ENCODE measurements around the gene TOMM34. TPM values are rescaled to one million over a fixed set of nuclear protein-coding genes. Genes with fewer than 3 reads are reported as not detected.

The TOMM34 gene
- total RNA-seq, 1 experiment from 2014 or later = 30.6 TPM

GRCh38 chr20:44918761-44919160 lies 41.4 kb downstream of the TOMM34 start:
- H3K27ac ChIP-seq (ENCODE audit: low read length) = no peak overlapping the region
- POLR2A ChIA-PET = no interaction called here
- no TSS peak for BruUV-seq (replicated peaks)
- no peaks in the 10 kb centered on the region for H3K4me1 ChIP-seq (ENCODE audit: control insufficient read depth, insufficient read depth, low read length)
- ATAC-seq = no peak
- CTCF ChIA-PET = no interaction called here
- no peaks in the 10 kb centered on the region for H3K27me3 ChIP-seq (ENCODE audit: control insufficient read depth, insufficient read depth, low read length)
- in situ Hi-C loops (cut with HindIII; ENCODE audit: low pct_unique_long_range_greater_than_20kb, low sequenced_read_pairs) = no loop called here
- no peak overlapping the region for H3K4me3 ChIP-seq (ENCODE audit: low read depth in 2 of 2, low read length in 2 of 2)
- no peak for TF ChIP-seq POLR2AphosphoS5 (IDR thresholded peaks at IDR 0.05; ENCODE audit: low read depth, low read length)
- TF ChIP-seq, protein P1, sequence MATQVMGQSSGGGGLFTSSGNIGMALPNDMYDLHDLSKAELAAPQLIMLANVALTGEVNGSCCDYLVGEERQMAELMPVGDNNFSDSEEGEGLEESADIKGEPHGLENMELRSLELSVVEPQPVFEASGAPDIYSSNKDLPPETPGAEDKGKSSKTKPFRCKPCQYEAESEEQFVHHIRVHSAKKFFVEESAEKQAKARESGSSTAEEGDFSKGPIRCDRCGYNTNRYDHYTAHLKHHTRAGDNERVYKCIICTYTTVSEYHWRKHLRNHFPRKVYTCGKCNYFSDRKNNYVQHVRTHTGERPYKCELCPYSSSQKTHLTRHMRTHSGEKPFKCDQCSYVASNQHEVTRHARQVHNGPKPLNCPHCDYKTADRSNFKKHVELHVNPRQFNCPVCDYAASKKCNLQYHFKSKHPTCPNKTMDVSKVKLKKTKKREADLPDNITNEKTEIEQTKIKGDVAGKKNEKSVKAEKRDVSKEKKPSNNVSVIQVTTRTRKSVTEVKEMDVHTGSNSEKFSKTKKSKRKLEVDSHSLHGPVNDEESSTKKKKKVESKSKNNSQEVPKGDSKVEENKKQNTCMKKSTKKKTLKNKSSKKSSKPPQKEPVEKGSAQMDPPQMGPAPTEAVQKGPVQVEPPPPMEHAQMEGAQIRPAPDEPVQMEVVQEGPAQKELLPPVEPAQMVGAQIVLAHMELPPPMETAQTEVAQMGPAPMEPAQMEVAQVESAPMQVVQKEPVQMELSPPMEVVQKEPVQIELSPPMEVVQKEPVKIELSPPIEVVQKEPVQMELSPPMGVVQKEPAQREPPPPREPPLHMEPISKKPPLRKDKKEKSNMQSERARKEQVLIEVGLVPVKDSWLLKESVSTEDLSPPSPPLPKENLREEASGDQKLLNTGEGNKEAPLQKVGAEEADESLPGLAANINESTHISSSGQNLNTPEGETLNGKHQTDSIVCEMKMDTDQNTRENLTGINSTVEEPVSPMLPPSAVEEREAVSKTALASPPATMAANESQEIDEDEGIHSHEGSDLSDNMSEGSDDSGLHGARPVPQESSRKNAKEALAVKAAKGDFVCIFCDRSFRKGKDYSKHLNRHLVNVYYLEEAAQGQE (IDR thresholded peaks at IDR 0.05; ENCODE audit: insufficient read depth in 1 of 2, low read depth in 2 of 2, low read length in 1 of 2) = no peak
- TF ChIP-seq, protein P2, sequence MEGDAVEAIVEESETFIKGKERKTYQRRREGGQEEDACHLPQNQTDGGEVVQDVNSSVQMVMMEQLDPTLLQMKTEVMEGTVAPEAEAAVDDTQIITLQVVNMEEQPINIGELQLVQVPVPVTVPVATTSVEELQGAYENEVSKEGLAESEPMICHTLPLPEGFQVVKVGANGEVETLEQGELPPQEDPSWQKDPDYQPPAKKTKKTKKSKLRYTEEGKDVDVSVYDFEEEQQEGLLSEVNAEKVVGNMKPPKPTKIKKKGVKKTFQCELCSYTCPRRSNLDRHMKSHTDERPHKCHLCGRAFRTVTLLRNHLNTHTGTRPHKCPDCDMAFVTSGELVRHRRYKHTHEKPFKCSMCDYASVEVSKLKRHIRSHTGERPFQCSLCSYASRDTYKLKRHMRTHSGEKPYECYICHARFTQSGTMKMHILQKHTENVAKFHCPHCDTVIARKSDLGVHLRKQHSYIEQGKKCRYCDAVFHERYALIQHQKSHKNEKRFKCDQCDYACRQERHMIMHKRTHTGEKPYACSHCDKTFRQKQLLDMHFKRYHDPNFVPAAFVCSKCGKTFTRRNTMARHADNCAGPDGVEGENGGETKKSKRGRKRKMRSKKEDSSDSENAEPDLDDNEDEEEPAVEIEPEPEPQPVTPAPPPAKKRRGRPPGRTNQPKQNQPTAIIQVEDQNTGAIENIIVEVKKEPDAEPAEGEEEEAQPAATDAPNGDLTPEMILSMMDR (IDR thresholded peaks at IDR 0.05) = no peak
- no peak for TF ChIP-seq TCF7L2 (IDR thresholded peaks at IDR 0.05; ENCODE audit: low read depth, low read length)
- no peak for TF ChIP-seq SIN3A (IDR thresholded peaks at IDR 0.05; ENCODE audit: borderline replicate concordance, insufficient read depth, low read depth, low read length)
- no peaks in the 10 kb centered on the region for H3K9me3 ChIP-seq (ENCODE audit: control insufficient read depth, insufficient read depth, low read depth, low read length)
- peaks cover 3% of the 10 kb centered on the region; the same call in 1 of the 2 replicates for H3K36me3 ChIP-seq (ENCODE audit: control insufficient read depth, insufficient read depth, low read length)
- intact Hi-C loops (cut with micrococcal nuclease; ENCODE audit: unreplicated experiment) = no loop called here
- no peak for DNase-seq (ENCODE audit: low read depth, low spot score)

GRCh38 chr20:44918342-44918741 lies 41.9 kb downstream of the TOMM34 start:
- no peaks in the 10 kb centered on the region for H3K9me3 ChIP-seq (ENCODE audit: control insufficient read depth, insufficient read depth, low read depth, low read length)
- BruUV-seq (replicated peaks) = no TSS peak
- H3K4me1 ChIP-seq (ENCODE audit: control insufficient read depth, insufficient read depth, low read length) = no peaks in the 10 kb centered on the region
- POLR2A ChIA-PET = no interaction called here
- in situ Hi-C loops (cut with HindIII; ENCODE audit: low pct_unique_long_range_greater_than_20kb, low sequenced_read_pairs) = no loop called here
- peaks cover 6% of the 10 kb centered on the region; the same call in 1 of the 2 replicates for H3K36me3 ChIP-seq (ENCODE audit: control insufficient read depth, insufficient read depth, low read length)
- DNase-seq (ENCODE audit: low read depth, low spot score) (no peak), ATAC-seq (no peak)
- H3K27me3 ChIP-seq (ENCODE audit: control insufficient read depth, insufficient read depth, low read length) = no peaks in the 10 kb centered on the region
- CTCF ChIA-PET = no interaction called here
- TF ChIP-seq, protein P2 (IDR thresholded peaks at IDR 0.05) = no peak
- TF ChIP-seq TCF7L2 (IDR thresholded peaks at IDR 0.05; ENCODE audit: low read depth, low read length) (no peak), POLR2AphosphoS5 (IDR thresholded peaks at IDR 0.05; ENCODE audit: low read depth, low read length) (no peak), SIN3A (IDR thresholded peaks at IDR 0.05; ENCODE audit: borderline replicate concordance, insufficient read depth, low read depth, low read length) (no peak)
- TF ChIP-seq, protein P1 (IDR thresholded peaks at IDR 0.05; ENCODE audit: insufficient read depth in 1 of 2, low read depth in 2 of 2, low read length in 1 of 2) = no peak
- intact Hi-C loops (cut with micrococcal nuclease; ENCODE audit: unreplicated experiment) = no loop called here
- H3K27ac ChIP-seq (ENCODE audit: low read length) = no peak overlapping the region
- no peak overlapping the region for H3K4me3 ChIP-seq (ENCODE audit: low read depth in 2 of 2, low read length in 2 of 2)

Data from Panc1 (cell line).